HG03196 (cell line): ENCODE measurements around the gene RCCD1.
A peak's percentile ranks its signal among the peaks of the same experiment; 100 is the strongest.
"Not testable (repeated sequence)": the region's sequence is repeated elsewhere in the genome, so short reads cannot be mapped to it uniquely, and the experiment has no call there.

Experiments used
- ATAC-seq: cut with Tn5 transposase; IDR thresholded peaks from one replicate; pipeline ENCODE4 v1.9.1; 2021; ENCODE audit not compliant: unreplicated experiment

Gene RCCD1

GRCh38 chr15:90954712-90955623 lies at the start of gene RCCD1:
Gene RCCD1, plus strand, starts transcription at chr15:90954884. Its CDS starts 1,851 bp downstream, at chr15:90956735.
- ATAC-seq, result peak; percentile 89

- no peak for ATAC-seq
These were observed 49.1 kb upstream of the RCCD1 start for GRCh38 chr15:90905306-90906180.

GRCh38 chr15:90906181-90906849 lies 48.4 kb upstream of the RCCD1 start:
- no peak for ATAC-seq

GRCh38 chr15:90907051-90907660 lies 47.5 kb upstream of the RCCD1 start:
- ATAC-seq, result no peak

GRCh38 chr15:90907838-90908507 lies 46.7 kb upstream of the RCCD1 start:
- ATAC-seq, result no peak

- ATAC-seq, result not testable (repeated sequence)
These were observed 45.2 kb upstream of the RCCD1 start for GRCh38 chr15:90909449-90909848.

- ATAC-seq, result no peak
These were observed 44.7 kb upstream of the RCCD1 start for GRCh38 chr15:90909976-90910375.

GRCh38 chr15:90910441-90911301 lies 44.0 kb upstream of the RCCD1 start:
- ATAC-seq, result no peak

- ATAC-seq, result no peak
These were observed 43.4 kb upstream of the RCCD1 start for GRCh38 chr15:90911302-90911623.

- no peak for ATAC-seq
These were observed 42.5 kb upstream of the RCCD1 start for GRCh38 chr15:90911906-90912769.

GRCh38 chr15:90912770-90913075 lies 42.0 kb upstream of the RCCD1 start:
- ATAC-seq, result no peak

GRCh38 chr15:90913398-90913944 lies 41.2 kb upstream of the RCCD1 start:
- no peak for ATAC-seq

- no peak for ATAC-seq
These were observed 40.2 kb upstream of the RCCD1 start for GRCh38 chr15:90914305-90915080.

- ATAC-seq, result no peak
These were observed 39.4 kb upstream of the RCCD1 start for GRCh38 chr15:90915216-90915807.

- ATAC-seq, result no peak
These were observed 38.8 kb upstream of the RCCD1 start for GRCh38 chr15:90915808-90916440.

GRCh38 chr15:90916461-90916860 lies 38.2 kb upstream of the RCCD1 start:
- no peak for ATAC-seq

- no peak for ATAC-seq
These were observed 37.1 kb upstream of the RCCD1 start for GRCh38 chr15:90917569-90917968.
